ENCODE measurements around the gene OSBPL5. TPM values are rescaled to one million over a fixed set of nuclear protein-coding genes. Genes with fewer than 3 reads are reported as not detected.
A peak's percentile ranks its signal among the peaks of the same experiment; 100 is the strongest.

The OSBPL5 gene, protein sequence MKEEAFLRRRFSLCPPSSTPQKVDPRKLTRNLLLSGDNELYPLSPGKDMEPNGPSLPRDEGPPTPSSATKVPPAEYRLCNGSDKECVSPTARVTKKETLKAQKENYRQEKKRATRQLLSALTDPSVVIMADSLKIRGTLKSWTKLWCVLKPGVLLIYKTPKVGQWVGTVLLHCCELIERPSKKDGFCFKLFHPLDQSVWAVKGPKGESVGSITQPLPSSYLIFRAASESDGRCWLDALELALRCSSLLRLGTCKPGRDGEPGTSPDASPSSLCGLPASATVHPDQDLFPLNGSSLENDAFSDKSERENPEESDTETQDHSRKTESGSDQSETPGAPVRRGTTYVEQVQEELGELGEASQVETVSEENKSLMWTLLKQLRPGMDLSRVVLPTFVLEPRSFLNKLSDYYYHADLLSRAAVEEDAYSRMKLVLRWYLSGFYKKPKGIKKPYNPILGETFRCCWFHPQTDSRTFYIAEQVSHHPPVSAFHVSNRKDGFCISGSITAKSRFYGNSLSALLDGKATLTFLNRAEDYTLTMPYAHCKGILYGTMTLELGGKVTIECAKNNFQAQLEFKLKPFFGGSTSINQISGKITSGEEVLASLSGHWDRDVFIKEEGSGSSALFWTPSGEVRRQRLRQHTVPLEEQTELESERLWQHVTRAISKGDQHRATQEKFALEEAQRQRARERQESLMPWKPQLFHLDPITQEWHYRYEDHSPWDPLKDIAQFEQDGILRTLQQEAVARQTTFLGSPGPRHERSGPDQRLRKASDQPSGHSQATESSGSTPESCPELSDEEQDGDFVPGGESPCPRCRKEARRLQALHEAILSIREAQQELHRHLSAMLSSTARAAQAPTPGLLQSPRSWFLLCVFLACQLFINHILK
- 63.0 TPM for total RNA-seq
- 8.5 TPM for polyA plus RNA-seq (ENCODE audit: insufficient read depth, low read depth, low replicate concordance)
- long read RNA-seq, donor 1, partial matches to known transcripts: 0 of 1 reads
- long read RNA-seq, donor 1, other reads (novel, unspliced or antisense): 0 of 1 reads
- long read RNA-seq, donor 2, partial matches to known transcripts: 0 of 1 reads
- long read RNA-seq, donor 2, other reads (novel, unspliced or antisense): 0 of 1 reads
- long read RNA-seq, donor 3: 0 reads
- long read RNA-seq, donor 4, transcript OSBPL5-201 (22 exons, 3,889 nt): major isoform, 5 of 7 reads
- long read RNA-seq, donor 4, partial matches to known transcripts: 0 of 7 reads
- long read RNA-seq, donor 4, other reads (novel, unspliced or antisense): 0 of 7 reads
- long read RNA-seq, donor 5: 0 reads
- long read RNA-seq, donor 6, partial matches to known transcripts: 0 of 3 reads
- long read RNA-seq, donor 6, other reads (novel, unspliced or antisense): 0 of 3 reads
- long read RNA-seq, donor 7, partial matches to known transcripts: 38 of 61 reads
- long read RNA-seq, donor 7, other reads (novel, unspliced or antisense): 21 of 61 reads
- long read RNA-seq, donor 8, partial matches to known transcripts: 0 of 3 reads
- long read RNA-seq, donor 8, other reads (novel, unspliced or antisense): 0 of 3 reads
- long read RNA-seq, donor 9: 0 reads
- long read RNA-seq, donor 10, partial matches to known transcripts: 0 of 5 reads
- long read RNA-seq, donor 10, other reads (novel, unspliced or antisense): 0 of 5 reads

DNA sequence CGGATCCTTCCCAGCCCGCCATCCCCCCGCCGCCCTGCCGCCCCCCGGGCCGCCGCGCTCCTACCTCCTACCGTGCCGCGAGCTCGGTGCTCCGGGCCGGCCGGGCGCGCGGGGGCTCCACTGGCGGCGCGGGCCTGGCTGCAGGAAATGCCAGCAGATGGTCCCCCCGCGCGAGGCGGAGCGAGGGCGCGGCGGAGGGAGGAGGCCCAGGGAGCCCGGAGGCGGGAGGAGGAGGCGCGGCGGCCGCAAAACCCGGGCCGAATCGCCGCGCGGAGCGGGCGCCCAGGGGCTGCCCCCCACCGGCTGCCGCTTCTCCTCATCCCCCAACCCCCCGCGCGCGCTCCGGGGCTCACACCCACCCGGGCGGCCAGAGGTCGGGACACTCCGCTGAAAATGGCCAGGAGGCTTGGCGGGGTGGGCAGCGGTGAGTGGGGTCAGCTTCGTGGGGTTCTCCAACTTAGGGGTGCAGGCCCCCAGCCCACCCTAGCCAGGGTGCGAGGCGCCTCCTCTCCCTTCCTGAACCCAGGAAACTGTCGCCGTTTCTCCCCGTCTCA, at the start of gene OSBPL5:
Gene OSBPL5 (minus strand): TSS at position 159 of the 554 bp plus-strand sequence. CDS start 36,162 bp downstream, outside the sequence.
- Histone ChIP-seq H3K9ac (ENCODE audit: low read length in 3 of 3) (peak within 1 kb of the TSS in 2 of 3 donors; percentile 35 to 87), H3K9me3 (ENCODE audit: control insufficient read depth in 2 of 3, insufficient read depth in 1 of 3, low read length in 3 of 3) (no peaks in the 10 kb centered on the region), H3K36me3 (ENCODE audit: control insufficient read depth in 2 of 3, insufficient read depth in 3 of 3, low read length in 3 of 3) (no peaks in the 10 kb centered on the region), H3K27me3 (ENCODE audit: control insufficient read depth, insufficient read depth, low read length) (no peaks in the 10 kb centered on the region), H3K4me3 (ENCODE audit: low read length in 3 of 3) (peak within 1 kb of the TSS; percentile 47 to 74 (median 47)), H3K27ac (ENCODE audit: low read depth in 2 of 2, low read length in 2 of 2) (peak within 1 kb of the TSS; percentile 32 to 33), H3K4me1 (ENCODE audit: control insufficient read depth in 2 of 3, insufficient read depth in 2 of 3, low read depth in 1 of 3, low read length in 3 of 3) (peaks cover 0 to 29% (median 19%) of the 10 kb centered on the region in 3 donors)
- DNase-seq: peak; percentile 72 to 93 (median 84)
- no peak for FAIRE-seq
- TF ChIP-seq, protein P1, sequence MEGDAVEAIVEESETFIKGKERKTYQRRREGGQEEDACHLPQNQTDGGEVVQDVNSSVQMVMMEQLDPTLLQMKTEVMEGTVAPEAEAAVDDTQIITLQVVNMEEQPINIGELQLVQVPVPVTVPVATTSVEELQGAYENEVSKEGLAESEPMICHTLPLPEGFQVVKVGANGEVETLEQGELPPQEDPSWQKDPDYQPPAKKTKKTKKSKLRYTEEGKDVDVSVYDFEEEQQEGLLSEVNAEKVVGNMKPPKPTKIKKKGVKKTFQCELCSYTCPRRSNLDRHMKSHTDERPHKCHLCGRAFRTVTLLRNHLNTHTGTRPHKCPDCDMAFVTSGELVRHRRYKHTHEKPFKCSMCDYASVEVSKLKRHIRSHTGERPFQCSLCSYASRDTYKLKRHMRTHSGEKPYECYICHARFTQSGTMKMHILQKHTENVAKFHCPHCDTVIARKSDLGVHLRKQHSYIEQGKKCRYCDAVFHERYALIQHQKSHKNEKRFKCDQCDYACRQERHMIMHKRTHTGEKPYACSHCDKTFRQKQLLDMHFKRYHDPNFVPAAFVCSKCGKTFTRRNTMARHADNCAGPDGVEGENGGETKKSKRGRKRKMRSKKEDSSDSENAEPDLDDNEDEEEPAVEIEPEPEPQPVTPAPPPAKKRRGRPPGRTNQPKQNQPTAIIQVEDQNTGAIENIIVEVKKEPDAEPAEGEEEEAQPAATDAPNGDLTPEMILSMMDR (IDR thresholded peaks at IDR 0.05; ENCODE audit: borderline replicate concordance, extremely low read depth, insufficient read depth): no peak
- intact Hi-C loops (cut with DNase I): no loop called here

DNA sequence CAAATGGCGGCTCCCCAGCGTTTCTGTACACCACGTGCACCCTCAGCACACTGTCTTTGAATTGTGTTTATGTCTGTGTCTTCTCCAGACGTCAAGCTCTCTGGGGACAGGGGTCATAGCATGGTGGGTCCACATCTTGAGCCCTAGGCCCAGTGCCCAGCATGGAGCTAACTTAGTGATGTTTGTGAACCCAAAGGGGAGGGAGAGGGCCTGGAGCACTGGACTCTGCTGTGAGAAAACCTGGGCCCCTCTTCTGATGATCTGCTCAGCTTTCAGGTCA, 49.2 kb upstream of the OSBPL5 start:
- Histone ChIP-seq H3K4me1 (ENCODE audit: control insufficient read depth in 2 of 3, insufficient read depth in 2 of 3, low read depth in 1 of 3, low read length in 3 of 3) (no peaks in the 10 kb centered on the region), H3K4me3 (ENCODE audit: low read length in 3 of 3) (no peak overlapping the region), H3K9me3 (ENCODE audit: control insufficient read depth in 2 of 3, insufficient read depth in 1 of 3, low read length in 3 of 3) (no peaks in the 10 kb centered on the region), H3K9ac (ENCODE audit: low read length in 3 of 3) (no peak overlapping the region), H3K27ac (ENCODE audit: low read depth in 2 of 2, low read length in 2 of 2) (no peak overlapping the region), H3K36me3 (ENCODE audit: control insufficient read depth in 2 of 3, insufficient read depth in 3 of 3, low read length in 3 of 3) (no peaks in the 10 kb centered on the region), H3K27me3 (ENCODE audit: control insufficient read depth, insufficient read depth, low read length) (no peaks in the 10 kb centered on the region)
- DNase-seq (no peak), FAIRE-seq (no peak)
- TF ChIP-seq, protein P1 (IDR thresholded peaks at IDR 0.05; ENCODE audit: borderline replicate concordance, extremely low read depth, insufficient read depth): no peak
- intact Hi-C loops (cut with DNase I): loop anchor here (10.0 kb wide), 1 partner anchor 180 kb away; no protein-coding TSS in a partner anchor
